HepG2 (cell line): ENCODE results near the gene LCK. TPM values are rescaled to one million over a fixed set of nuclear protein-coding genes. Genes with fewer than 3 reads are reported as not detected.
A peak's percentile ranks its signal among the peaks of the same experiment; 100 is the strongest.

Source experiments
- AGO2 ChIP-seq: fragments of 200-400 bp; formaldehyde crosslinking; optimal IDR thresholded peaks from 2 replicates; pipeline ENCODE3; 2017; ENCODE audit warnings: mild to moderate bottlenecking, low read depth, low read length, moderate library complexity
- CHCHD3 ChIP-seq: sonication (generic); formaldehyde crosslinking; IDR thresholded peaks from 2 replicates; pipeline ENCODE4 v1.8.0; 2022; ENCODE audit warnings: mild to moderate bottlenecking, missing genetic modification reagents, moderate library complexity
- HNRNPK ChIP-seq: fragments of 200-400 bp; formaldehyde crosslinking; IDR thresholded peaks from 2 replicates; pipeline ENCODE4 v1.6.1; 2018; ENCODE audit warnings: low read length, low read depth, moderate library complexity, mild to moderate bottlenecking; ENCODE audit not compliant: poor library complexity, severe bottlenecking
- HNRNPL ChIP-seq: fragments of 200-400 bp; formaldehyde crosslinking; IDR thresholded peaks from 2 replicates; pipeline ENCODE4 v1.6.1; 2017; ENCODE audit warnings: mild to moderate bottlenecking, low read depth, low read length
- TCF7 ChIP-seq: sonication (generic); IDR thresholded peaks from 2 replicates; pipeline ENCODE4 v1.6.1; 2016; ENCODE audit warnings: antibody characterized with exemption, low read depth
- ZNF382 ChIP-seq: sonication (generic); formaldehyde crosslinking; IDR thresholded peaks from 2 replicates; pipeline ENCODE4 v1.5.0; 2020; ENCODE audit warnings: missing genetic modification reagents, mild to moderate bottlenecking, borderline replicate concordance
- ZNF564 ChIP-seq: sonication (generic); formaldehyde crosslinking; IDR thresholded peaks from 2 replicates; pipeline ENCODE4 v1.8.1; 2023; ENCODE audit warnings: mild to moderate bottlenecking, missing genetic modification reagents
- ZNF616 ChIP-seq: sonication (generic); formaldehyde crosslinking; IDR thresholded peaks from 2 replicates; pipeline ENCODE4 v1.5.0; 2020; ENCODE audit warnings: low read depth, mild to moderate bottlenecking, missing genetic modification reagents
- polyA plus RNA-seq, 8 experiments: library from polyadenylated mRNA; depleted of rRNA in 3 of 8; stranded (reverse) in 7 of 8; unstranded in 1 of 8; fragments of >200 nt; fragmentation: Illumina TruSeq in 4 of 8; extraction: Trizol in 4 of 8; gene quantifications; 2 replicates each; pipeline versions ENCODE4 v1.2.1 to v1.2.3, GENCODE V29; 2011 to 2016; ENCODE audit warnings: low read depth in 4 of 8, missing spikeins in 1 of 8, mixed read lengths in 1 of 8; ENCODE audit not compliant: insufficient read depth in 1 of 8
- total RNA-seq, 5 experiments: library from RNA; depleted of rRNA; stranded (reverse); fragments of >200 nt; fragmentation: Illumina TruSeq; extraction: Trizol; gene quantifications; 2 replicates each; pipeline ENCODE4 v1.2.3, GENCODE V29; 2016; ENCODE audit warnings: low read depth in 1 of 5
- TF ChIP-seq, protein P1 (sequence below), 2 experiments: IDR thresholded peaks; 2 replicates each; pipeline ENCODE4 v1.6.1; 2011 to 2012; ENCODE audit warnings: low read length in 2 of 2, borderline replicate concordance in 1 of 2, low read depth in 1 of 2, mild to moderate bottlenecking in 1 of 2, moderate library complexity in 1 of 2
- TF ChIP-seq, protein P2 (sequence below): sonication (generic); formaldehyde crosslinking; IDR thresholded peaks from 2 replicates; pipeline ENCODE4; 2020; ENCODE audit warnings: missing genetic modification reagents, mild to moderate bottlenecking, borderline replicate concordance
- TF ChIP-seq, protein P3 (sequence below): IDR thresholded peaks from 2 replicates; pipeline ENCODE4 v1.6.1; 2016; ENCODE audit warnings: missing compliant biosample characterization, missing genetic modification reagents, borderline replicate concordance
- TF ChIP-seq, protein P4 (sequence below): sonication (generic); formaldehyde crosslinking; IDR thresholded peaks from 2 replicates; pipeline ENCODE4 v1.4.0; 2020; ENCODE audit warnings: missing genetic modification reagents, borderline replicate concordance
- TF ChIP-seq, protein P5 (sequence below): sonication (generic); formaldehyde crosslinking; IDR thresholded peaks from 2 replicates; pipeline ENCODE4 v1.5.0; 2020; ENCODE audit warnings: mild to moderate bottlenecking, missing genetic modification reagents, borderline replicate concordance

Gene LCK
- total and polyA plus RNA-seq, 2 of the 13 experiments (the other 11 are each of a cell fraction or from before 2014, with no cell fraction given) = 0.93 to 1.8 TPM

DNA sequence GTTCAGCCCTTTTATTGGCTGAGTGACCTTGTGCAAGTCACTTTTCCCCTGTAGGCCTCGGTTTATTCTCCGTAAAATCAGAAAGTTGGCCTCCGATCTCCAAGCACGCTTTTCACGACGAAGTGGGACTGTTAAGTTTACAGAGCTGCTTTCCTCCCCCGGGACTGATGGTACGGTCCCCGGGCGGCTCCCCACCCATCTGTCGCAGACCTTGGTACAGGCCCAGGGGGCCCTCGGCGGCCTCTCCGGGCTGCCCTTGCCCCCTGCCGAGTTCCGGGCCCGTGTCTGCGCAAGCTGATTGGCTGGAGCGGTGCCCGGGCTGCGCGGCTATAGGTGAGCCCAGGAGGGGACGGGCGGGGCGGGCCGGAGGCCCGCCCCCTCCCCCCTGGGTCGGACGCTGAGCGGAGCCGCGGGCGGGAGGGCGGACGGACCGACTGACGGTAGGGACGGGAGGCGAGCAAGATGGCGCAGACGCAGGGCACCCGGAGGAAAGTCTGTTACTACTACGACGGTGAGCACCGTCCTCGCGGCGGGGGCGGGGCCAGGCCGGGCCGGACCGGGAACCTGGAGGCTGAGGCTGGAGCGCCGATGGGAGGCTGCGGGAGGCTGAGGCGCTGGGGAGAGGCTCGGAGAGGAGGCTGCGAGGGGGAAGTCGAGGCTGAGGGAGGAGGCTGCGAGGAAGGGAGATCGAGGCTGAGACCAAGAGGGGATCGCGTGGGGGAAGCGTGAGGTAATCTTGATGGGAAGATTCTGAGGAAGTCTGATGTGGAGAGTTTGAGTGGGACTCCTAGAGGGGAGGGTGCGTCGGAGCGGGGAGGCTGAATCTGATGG lies 40.9 kb downstream of the LCK start, which contains the start of gene HDAC1 (continued):
- TF ChIP-seq TCF7 (no peak), HNRNPL (0 out of 2 replicates have a peak, but pooled peaks have one; percentile 41), ZNF616 (no peak; the same call in 1 of the 2 replicates), ZNF382 (no peak), AGO2 (peak; percentile 42), CHCHD3 (CRISPR knock-in tag) (no peak), ZNF564 (CRISPR knock-in tag) (0 out of 2 replicates have a peak, but pooled peaks have one; percentile 45), HNRNPK (no peak)
- TF ChIP-seq, protein P1, sequence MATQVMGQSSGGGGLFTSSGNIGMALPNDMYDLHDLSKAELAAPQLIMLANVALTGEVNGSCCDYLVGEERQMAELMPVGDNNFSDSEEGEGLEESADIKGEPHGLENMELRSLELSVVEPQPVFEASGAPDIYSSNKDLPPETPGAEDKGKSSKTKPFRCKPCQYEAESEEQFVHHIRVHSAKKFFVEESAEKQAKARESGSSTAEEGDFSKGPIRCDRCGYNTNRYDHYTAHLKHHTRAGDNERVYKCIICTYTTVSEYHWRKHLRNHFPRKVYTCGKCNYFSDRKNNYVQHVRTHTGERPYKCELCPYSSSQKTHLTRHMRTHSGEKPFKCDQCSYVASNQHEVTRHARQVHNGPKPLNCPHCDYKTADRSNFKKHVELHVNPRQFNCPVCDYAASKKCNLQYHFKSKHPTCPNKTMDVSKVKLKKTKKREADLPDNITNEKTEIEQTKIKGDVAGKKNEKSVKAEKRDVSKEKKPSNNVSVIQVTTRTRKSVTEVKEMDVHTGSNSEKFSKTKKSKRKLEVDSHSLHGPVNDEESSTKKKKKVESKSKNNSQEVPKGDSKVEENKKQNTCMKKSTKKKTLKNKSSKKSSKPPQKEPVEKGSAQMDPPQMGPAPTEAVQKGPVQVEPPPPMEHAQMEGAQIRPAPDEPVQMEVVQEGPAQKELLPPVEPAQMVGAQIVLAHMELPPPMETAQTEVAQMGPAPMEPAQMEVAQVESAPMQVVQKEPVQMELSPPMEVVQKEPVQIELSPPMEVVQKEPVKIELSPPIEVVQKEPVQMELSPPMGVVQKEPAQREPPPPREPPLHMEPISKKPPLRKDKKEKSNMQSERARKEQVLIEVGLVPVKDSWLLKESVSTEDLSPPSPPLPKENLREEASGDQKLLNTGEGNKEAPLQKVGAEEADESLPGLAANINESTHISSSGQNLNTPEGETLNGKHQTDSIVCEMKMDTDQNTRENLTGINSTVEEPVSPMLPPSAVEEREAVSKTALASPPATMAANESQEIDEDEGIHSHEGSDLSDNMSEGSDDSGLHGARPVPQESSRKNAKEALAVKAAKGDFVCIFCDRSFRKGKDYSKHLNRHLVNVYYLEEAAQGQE (IDR thresholded peaks at IDR 0.05; ENCODE audit: borderline replicate concordance in 1 of 2, low read depth in 1 of 2, low read length in 2 of 2) = no peak
- TF ChIP-seq, protein P2, sequence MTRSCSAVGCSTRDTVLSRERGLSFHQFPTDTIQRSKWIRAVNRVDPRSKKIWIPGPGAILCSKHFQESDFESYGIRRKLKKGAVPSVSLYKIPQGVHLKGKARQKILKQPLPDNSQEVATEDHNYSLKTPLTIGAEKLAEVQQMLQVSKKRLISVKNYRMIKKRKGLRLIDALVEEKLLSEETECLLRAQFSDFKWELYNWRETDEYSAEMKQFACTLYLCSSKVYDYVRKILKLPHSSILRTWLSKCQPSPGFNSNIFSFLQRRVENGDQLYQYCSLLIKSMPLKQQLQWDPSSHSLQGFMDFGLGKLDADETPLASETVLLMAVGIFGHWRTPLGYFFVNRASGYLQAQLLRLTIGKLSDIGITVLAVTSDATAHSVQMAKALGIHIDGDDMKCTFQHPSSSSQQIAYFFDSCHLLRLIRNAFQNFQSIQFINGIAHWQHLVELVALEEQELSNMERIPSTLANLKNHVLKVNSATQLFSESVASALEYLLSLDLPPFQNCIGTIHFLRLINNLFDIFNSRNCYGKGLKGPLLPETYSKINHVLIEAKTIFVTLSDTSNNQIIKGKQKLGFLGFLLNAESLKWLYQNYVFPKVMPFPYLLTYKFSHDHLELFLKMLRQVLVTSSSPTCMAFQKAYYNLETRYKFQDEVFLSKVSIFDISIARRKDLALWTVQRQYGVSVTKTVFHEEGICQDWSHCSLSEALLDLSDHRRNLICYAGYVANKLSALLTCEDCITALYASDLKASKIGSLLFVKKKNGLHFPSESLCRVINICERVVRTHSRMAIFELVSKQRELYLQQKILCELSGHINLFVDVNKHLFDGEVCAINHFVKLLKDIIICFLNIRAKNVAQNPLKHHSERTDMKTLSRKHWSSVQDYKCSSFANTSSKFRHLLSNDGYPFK (CRISPR knock-in tag) = no peak; the same call in 1 of the 2 replicates
- TF ChIP-seq, protein P3, sequence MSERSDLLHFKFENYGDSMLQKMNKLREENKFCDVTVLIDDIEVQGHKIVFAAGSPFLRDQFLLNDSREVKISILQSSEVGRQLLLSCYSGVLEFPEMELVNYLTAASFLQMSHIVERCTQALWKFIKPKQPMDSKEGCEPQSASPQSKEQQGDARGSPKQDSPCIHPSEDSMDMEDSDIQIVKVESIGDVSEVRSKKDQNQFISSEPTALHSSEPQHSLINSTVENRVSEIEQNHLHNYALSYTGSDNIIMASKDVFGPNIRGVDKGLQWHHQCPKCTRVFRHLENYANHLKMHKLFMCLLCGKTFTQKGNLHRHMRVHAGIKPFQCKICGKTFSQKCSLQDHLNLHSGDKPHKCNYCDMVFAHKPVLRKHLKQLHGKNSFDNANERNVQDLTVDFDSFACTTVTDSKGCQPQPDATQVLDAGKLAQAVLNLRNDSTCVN (CRISPR knock-in tag) = no peak
- TF ChIP-seq, protein P4, sequence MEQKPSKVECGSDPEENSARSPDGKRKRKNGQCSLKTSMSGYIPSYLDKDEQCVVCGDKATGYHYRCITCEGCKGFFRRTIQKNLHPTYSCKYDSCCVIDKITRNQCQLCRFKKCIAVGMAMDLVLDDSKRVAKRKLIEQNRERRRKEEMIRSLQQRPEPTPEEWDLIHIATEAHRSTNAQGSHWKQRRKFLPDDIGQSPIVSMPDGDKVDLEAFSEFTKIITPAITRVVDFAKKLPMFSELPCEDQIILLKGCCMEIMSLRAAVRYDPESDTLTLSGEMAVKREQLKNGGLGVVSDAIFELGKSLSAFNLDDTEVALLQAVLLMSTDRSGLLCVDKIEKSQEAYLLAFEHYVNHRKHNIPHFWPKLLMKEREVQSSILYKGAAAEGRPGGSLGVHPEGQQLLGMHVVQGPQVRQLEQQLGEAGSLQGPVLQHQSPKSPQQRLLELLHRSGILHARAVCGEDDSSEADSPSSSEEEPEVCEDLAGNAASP (CRISPR knock-in tag) = no peak
- TF ChIP-seq, protein P5, sequence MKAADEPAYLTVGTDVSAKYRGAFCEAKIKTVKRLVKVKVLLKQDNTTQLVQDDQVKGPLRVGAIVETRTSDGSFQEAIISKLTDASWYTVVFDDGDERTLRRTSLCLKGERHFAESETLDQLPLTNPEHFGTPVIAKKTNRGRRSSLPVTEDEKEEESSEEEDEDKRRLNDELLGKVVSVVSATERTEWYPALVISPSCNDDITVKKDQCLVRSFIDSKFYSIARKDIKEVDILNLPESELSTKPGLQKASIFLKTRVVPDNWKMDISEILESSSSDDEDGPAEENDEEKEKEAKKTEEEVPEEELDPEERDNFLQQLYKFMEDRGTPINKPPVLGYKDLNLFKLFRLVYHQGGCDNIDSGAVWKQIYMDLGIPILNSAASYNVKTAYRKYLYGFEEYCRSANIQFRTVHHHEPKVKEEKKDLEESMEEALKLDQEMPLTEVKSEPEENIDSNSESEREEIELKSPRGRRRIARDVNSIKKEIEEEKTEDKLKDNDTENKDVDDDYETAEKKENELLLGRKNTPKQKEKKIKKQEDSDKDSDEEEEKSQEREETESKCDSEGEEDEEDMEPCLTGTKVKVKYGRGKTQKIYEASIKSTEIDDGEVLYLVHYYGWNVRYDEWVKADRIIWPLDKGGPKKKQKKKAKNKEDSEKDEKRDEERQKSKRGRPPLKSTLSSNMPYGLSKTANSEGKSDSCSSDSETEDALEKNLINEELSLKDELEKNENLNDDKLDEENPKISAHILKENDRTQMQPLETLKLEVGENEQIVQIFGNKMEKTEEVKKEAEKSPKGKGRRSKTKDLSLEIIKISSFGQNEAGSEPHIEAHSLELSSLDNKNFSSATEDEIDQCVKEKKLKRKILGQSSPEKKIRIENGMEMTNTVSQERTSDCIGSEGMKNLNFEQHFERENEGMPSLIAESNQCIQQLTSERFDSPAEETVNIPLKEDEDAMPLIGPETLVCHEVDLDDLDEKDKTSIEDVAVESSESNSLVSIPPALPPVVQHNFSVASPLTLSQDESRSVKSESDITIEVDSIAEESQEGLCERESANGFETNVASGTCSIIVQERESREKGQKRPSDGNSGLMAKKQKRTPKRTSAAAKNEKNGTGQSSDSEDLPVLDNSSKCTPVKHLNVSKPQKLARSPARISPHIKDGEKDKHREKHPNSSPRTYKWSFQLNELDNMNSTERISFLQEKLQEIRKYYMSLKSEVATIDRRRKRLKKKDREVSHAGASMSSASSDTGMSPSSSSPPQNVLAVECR = peak; percentile 83
